Measurements from ENCODE around the gene PFKL. TPM values are rescaled to one million over a fixed set of nuclear protein-coding genes. Genes with fewer than 3 reads are reported as not detected.

The PFKL gene
- total and polyA plus RNA-seq, 5 donors from 2014 or later = 125 to 204 (median 174) TPM

DNA sequence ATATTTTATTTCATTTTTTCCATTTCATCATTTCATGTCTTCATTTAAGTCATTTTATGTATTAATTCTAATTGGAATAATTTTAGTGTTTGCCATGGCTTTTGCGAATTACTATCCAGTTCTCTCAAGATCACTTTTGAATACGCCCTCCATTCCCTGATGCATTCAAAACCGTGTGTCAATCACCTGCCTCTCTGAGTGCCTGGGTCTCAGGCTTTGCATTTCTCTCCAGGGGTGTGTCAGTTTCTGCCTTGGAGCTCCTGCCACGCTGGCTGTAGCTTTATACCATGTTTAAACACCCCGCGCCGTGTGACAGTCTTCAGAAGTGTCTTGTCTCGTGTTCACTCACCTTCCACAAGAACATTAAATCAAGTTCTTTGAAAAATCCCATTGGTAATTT is 30.8 kb upstream of the PFKL start:
- Mint-ChIP-seq H3K36me3 (no peaks in the 10 kb centered on the region), H3K27ac (peak overlapping the region in 1 of 3 donors; percentile 4), H3K4me1 (peaks cover 0 to 5% (median 0%) of the 10 kb centered on the region in 4 donors), H3K9me3 (no peaks in the 10 kb centered on the region), H3K4me3 (no peak overlapping the region), H3K27me3 (no peaks in the 10 kb centered on the region)
- DNase-seq (no peak), ATAC-seq (ENCODE audit: low read depth in 2 of 2) (no peak)
- H3K9me3 ChIP-seq (ENCODE audit: control insufficient read depth in 2 of 2, low read length in 2 of 2) = no peaks in the 10 kb centered on the region
- H3K27ac ChIP-seq (ENCODE audit: insufficient read depth, low read length, poor library complexity, severe bottlenecking) = no peak overlapping the region
- H3K27me3 ChIP-seq (ENCODE audit: control insufficient read depth, insufficient read depth, low read length) = no peaks in the 10 kb centered on the region
- H3K36me3 ChIP-seq (ENCODE audit: control insufficient read depth, insufficient read depth, low read length) = no peaks in the 10 kb centered on the region
- H3K4me3 ChIP-seq (ENCODE audit: low read depth, low read length) = no peak overlapping the region
- H3K4me1 ChIP-seq (ENCODE audit: control insufficient read depth, insufficient read depth, low read length, poor library complexity, severe bottlenecking) = no peaks in the 10 kb centered on the region

DNA sequence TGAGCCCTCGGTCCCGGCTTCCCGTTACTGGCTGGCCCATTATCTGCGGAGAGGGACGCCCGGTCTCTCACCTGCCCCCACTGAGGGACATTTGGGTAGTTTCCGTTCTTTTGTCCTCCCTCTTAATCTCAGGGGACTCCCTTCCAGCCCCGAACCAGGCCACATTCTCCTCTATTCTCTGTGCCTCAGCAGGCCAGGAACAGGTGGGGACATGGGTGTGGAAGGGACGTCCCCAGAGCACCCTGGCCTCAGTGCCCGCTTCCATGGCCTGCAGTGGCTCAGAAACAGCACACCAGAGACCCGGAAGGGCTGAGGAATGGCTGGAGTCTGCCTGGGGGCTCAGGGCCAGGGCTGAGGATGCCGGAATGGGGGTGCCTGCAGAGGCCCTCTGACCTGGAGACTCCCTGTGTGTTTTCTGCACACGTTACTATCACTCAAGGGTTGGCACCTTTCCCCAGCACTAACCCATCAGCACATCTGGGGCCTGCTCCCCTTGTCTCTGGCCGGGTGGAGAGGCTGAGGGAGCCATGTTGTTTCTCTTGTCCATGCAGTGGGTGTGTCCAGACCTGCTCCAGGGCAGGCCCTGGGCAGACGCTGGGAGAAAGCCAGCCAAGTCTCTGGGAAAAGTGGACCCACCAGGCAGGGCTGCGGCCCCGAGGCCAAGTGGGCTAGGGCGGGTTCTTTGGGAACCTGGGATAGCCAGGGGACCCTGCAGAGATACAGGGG is 28.1 kb upstream of the PFKL start:
- no peaks in the 10 kb centered on the region for H3K36me3 Mint-ChIP-seq
- H3K4me1 Mint-ChIP-seq = peaks cover 0 to 5% (median 0%) of the 10 kb centered on the region in 4 donors
- no peak for DNase-seq

DNA sequence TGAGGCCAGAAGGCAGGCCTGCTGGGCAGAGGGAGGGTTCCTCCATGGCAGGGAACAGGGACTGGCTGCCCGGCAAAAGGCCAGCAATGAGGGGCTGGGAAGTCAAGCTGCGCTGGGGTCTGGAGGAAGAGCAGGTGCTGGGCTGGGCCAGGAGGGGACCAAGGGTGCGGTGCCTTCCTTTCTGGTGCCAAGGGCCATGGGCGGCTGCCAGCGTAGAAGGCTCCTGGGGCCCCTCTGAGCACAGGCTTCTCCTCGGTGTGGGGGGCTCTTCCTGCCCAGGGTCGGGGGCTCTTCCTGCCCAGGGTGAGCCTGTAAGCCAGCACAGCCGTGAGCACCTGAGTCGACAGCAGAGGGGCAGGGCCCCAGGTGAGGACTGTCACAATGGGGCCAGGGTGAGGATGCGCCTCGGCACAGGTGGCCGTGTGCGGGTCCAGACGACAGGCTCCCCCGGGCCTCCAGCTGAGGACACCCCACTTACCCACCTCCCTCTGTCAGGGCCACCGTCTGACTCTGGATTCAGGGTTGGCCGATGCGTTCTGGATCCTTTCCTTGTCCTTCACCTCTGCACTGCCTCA is 27.5 kb upstream of the PFKL start:
- Histone ChIP-seq H3K27ac (ENCODE audit: insufficient read depth, low read length, poor library complexity, severe bottlenecking) (no peak overlapping the region), H3K4me1 (ENCODE audit: control insufficient read depth, insufficient read depth, low read length, poor library complexity, severe bottlenecking) (no peaks in the 10 kb centered on the region), H3K9me3 (ENCODE audit: control insufficient read depth in 2 of 2, low read length in 2 of 2) (no peaks in the 10 kb centered on the region), H3K4me3 (ENCODE audit: low read depth, low read length) (no peak overlapping the region), H3K36me3 (ENCODE audit: control insufficient read depth, insufficient read depth, low read length) (no peaks in the 10 kb centered on the region), H3K27me3 (ENCODE audit: control insufficient read depth, insufficient read depth, low read length) (no peaks in the 10 kb centered on the region)
- ATAC-seq (ENCODE audit: low read depth in 2 of 2) (no peak), DNase-seq (no peak)
- H3K4me3 Mint-ChIP-seq = no peak overlapping the region
- H3K36me3 Mint-ChIP-seq = no peaks in the 10 kb centered on the region
- peaks cover 0 to 5% (median 0%) of the 10 kb centered on the region in 4 donors for H3K4me1 Mint-ChIP-seq
- no peaks in the 10 kb centered on the region for H3K9me3 Mint-ChIP-seq
- H3K27me3 Mint-ChIP-seq = peaks cover 8% of the 10 kb centered on the region
- H3K27ac Mint-ChIP-seq = no peak overlapping the region

More for the DNA sequence above, 28.1 kb upstream of the PFKL start:
- no peak overlapping the region for H3K4me3 ChIP-seq (ENCODE audit: low read depth, low read length)
- H3K4me1 ChIP-seq (ENCODE audit: control insufficient read depth, insufficient read depth, low read length, poor library complexity, severe bottlenecking) = no peaks in the 10 kb centered on the region
- Mint-ChIP-seq H3K27ac (no peak overlapping the region), H3K27me3 (peaks cover 8% of the 10 kb centered on the region), H3K9me3 (no peaks in the 10 kb centered on the region), H3K4me3 (no peak overlapping the region)
- ATAC-seq (ENCODE audit: low read depth in 2 of 2) = no peak
- no peaks in the 10 kb centered on the region for H3K36me3 ChIP-seq (ENCODE audit: control insufficient read depth, insufficient read depth, low read length)
- H3K27ac ChIP-seq (ENCODE audit: insufficient read depth, low read length, poor library complexity, severe bottlenecking) = no peak overlapping the region
- no peaks in the 10 kb centered on the region for H3K27me3 ChIP-seq (ENCODE audit: control insufficient read depth, insufficient read depth, low read length)
- H3K9me3 ChIP-seq (ENCODE audit: control insufficient read depth in 2 of 2, low read length in 2 of 2) = no peaks in the 10 kb centered on the region

GRCh38 chr21:44273046-44273445 is 26.8 kb upstream of the PFKL start:
- Histone ChIP-seq H3K27me3 (ENCODE audit: control insufficient read depth, insufficient read depth, low read length) (no peaks in the 10 kb centered on the region), H3K36me3 (ENCODE audit: control insufficient read depth, insufficient read depth, low read length) (no peaks in the 10 kb centered on the region), H3K4me3 (ENCODE audit: low read depth, low read length) (no peak overlapping the region), H3K27ac (ENCODE audit: insufficient read depth, low read length, poor library complexity, severe bottlenecking) (no peak overlapping the region), H3K9me3 (ENCODE audit: control insufficient read depth in 2 of 2, low read length in 2 of 2) (no peaks in the 10 kb centered on the region), H3K4me1 (ENCODE audit: control insufficient read depth, insufficient read depth, low read length, poor library complexity, severe bottlenecking) (no peaks in the 10 kb centered on the region)
- H3K4me1 Mint-ChIP-seq = peaks cover 0 to 5% (median 0%) of the 10 kb centered on the region in 4 donors
- no peaks in the 10 kb centered on the region for H3K36me3 Mint-ChIP-seq
- DNase-seq (no peak), ATAC-seq (ENCODE audit: low read depth in 2 of 2) (no peak)
- no peak overlapping the region for H3K4me3 Mint-ChIP-seq
- peaks cover 8% of the 10 kb centered on the region for H3K27me3 Mint-ChIP-seq
- H3K9me3 Mint-ChIP-seq = no peaks in the 10 kb centered on the region
- no peak overlapping the region for H3K27ac Mint-ChIP-seq

DNA sequence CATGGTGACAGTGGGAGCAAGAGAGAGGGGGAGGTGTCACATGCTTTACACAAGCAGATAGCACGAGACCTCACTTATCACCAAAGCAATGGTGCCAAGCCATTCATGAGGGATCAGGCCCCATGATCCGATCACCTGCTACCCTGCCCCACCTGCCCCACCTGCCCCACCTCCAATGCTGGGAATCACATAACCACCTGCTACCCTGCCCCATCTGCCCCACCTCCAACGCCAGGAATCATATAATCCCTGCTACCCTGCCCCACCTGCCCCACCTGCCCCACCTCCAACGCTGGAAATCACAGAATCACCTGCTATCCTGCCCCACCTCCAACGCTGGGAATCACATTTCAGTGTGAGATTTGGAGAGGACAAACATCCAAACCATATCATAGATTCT is 24.8 kb upstream of the PFKL start:
- Mint-ChIP-seq H3K9me3 (no peaks in the 10 kb centered on the region), H3K27me3 (peaks cover 13% of the 10 kb centered on the region), H3K27ac (no peak overlapping the region), H3K4me1 (no peaks in the 10 kb centered on the region), H3K36me3 (no peaks in the 10 kb centered on the region), H3K4me3 (no peak overlapping the region)
- Histone ChIP-seq H3K4me3 (ENCODE audit: low read depth, low read length) (no peak overlapping the region), H3K36me3 (ENCODE audit: control insufficient read depth, insufficient read depth, low read length) (no peaks in the 10 kb centered on the region), H3K4me1 (ENCODE audit: control insufficient read depth, insufficient read depth, low read length, poor library complexity, severe bottlenecking) (no peaks in the 10 kb centered on the region), H3K27ac (ENCODE audit: insufficient read depth, low read length, poor library complexity, severe bottlenecking) (no peak overlapping the region), H3K9me3 (ENCODE audit: control insufficient read depth in 2 of 2, low read length in 2 of 2) (no peaks in the 10 kb centered on the region), H3K27me3 (ENCODE audit: control insufficient read depth, insufficient read depth, low read length) (no peaks in the 10 kb centered on the region)
- ATAC-seq (ENCODE audit: low read depth in 2 of 2) (no peak), DNase-seq (no peak)

DNA sequence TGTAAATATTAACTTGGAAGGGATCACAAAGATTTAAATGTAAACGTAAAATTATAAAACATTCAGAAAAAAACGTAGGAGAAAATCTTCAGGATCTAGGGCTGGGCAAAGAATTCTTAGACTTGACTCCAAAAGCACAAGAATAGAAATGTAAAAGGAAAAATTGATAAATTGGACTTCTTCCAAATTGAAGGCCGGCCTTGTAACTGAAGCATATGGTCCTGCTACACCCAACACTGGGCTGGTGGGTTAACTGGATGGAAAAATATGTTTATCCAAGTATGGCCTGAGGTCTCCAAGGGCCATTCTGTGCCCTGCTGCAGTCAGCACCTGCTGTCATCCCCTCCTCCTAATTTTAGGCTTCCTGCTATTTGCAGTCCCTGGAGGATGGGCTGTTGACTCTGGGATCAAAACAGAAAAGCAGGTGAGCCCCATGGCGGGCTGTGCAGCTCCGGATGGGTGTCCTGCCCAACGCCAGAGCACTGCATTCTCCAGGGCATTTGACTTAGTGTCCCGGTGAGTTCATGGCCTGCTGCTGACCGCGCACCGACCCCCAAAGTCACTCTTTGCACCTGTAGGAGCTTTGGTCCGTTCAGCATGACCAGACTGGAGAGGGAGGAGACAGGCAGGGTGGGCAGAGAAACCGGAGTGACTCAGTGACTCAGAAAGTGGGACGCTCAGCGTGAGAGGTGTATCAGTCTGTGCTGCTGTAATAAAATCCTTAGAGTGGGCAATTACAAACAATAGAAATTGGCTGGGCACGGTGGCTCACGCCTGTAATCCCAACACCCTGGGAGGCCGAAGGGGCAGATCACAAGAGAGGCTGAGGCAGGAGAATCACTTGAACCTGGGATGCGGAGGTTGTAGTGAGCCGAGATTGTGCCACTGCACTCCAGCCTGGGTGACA is 20.2 kb upstream of the PFKL start:
- Histone ChIP-seq H3K27ac (ENCODE audit: insufficient read depth, low read length, poor library complexity, severe bottlenecking) (no peak overlapping the region), H3K27me3 (ENCODE audit: control insufficient read depth, insufficient read depth, low read length) (no peaks in the 10 kb centered on the region), H3K4me1 (ENCODE audit: control insufficient read depth, insufficient read depth, low read length, poor library complexity, severe bottlenecking) (no peaks in the 10 kb centered on the region), H3K4me3 (ENCODE audit: low read depth, low read length) (no peak overlapping the region), H3K36me3 (ENCODE audit: control insufficient read depth, insufficient read depth, low read length) (no peaks in the 10 kb centered on the region), H3K9me3 (ENCODE audit: control insufficient read depth in 2 of 2, low read length in 2 of 2) (no peaks in the 10 kb centered on the region)
- H3K27ac Mint-ChIP-seq = no peak overlapping the region
- H3K4me3 Mint-ChIP-seq = no peak overlapping the region
- no peaks in the 10 kb centered on the region for H3K36me3 Mint-ChIP-seq
- ATAC-seq (ENCODE audit: low read depth in 2 of 2) = no peak
- H3K9me3 Mint-ChIP-seq = no peaks in the 10 kb centered on the region
- peaks cover 0 to 2% (median 0%) of the 10 kb centered on the region in 4 donors for H3K4me1 Mint-ChIP-seq
- H3K27me3 Mint-ChIP-seq = peaks cover 15% of the 10 kb centered on the region
- no peak for DNase-seq

DNA sequence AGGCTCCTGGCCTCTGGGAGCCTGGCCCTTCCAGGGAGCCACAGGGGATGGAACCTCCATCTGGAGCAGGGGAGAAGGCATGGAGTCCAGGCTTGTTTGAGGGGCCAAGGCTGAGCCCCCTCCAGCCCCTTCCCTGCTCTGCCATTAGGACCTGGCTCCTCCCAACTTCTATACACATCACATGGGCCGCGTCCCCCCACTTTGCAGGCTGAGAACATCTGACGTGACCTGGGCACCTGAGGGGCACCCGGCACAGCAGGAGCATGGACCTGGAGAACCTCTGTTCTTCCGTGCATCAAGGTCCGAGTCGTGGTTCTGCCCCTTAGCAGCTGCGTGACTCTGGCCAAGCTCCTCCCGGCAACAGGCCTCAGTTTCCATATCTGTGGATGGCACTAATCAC is 18.1 kb upstream of the PFKL start:
- Histone ChIP-seq H3K27ac (ENCODE audit: insufficient read depth, low read length, poor library complexity, severe bottlenecking) (no peak overlapping the region), H3K4me3 (ENCODE audit: low read depth, low read length) (no peak overlapping the region), H3K36me3 (ENCODE audit: control insufficient read depth, insufficient read depth, low read length) (no peaks in the 10 kb centered on the region), H3K9me3 (ENCODE audit: control insufficient read depth in 2 of 2, low read length in 2 of 2) (no peaks in the 10 kb centered on the region), H3K27me3 (ENCODE audit: control insufficient read depth, insufficient read depth, low read length) (no peaks in the 10 kb centered on the region), H3K4me1 (ENCODE audit: control insufficient read depth, insufficient read depth, low read length, poor library complexity, severe bottlenecking) (no peaks in the 10 kb centered on the region)
- peaks cover 0 to 2% (median 0%) of the 10 kb centered on the region in 4 donors for H3K4me1 Mint-ChIP-seq
- no peak for DNase-seq
- no peak for ATAC-seq (ENCODE audit: low read depth in 2 of 2)
- no peaks in the 10 kb centered on the region for H3K9me3 Mint-ChIP-seq
- H3K36me3 Mint-ChIP-seq = no peaks in the 10 kb centered on the region
- H3K27me3 Mint-ChIP-seq = peaks cover 11% of the 10 kb centered on the region
- H3K27ac Mint-ChIP-seq = no peak overlapping the region
- no peak overlapping the region for H3K4me3 Mint-ChIP-seq
